Spleen (tissue), 7 donors: ENCODE data around the gene KIF25.

Experiments used
- POLR2A ChIP-seq, 3 donors: fragments of 450-650 bp; IDR thresholded peaks; one replicate each; pipeline ENCODE4 v1.5.1; 2017; ENCODE audit warnings: antibody characterized with exemption in 3 of 3, mild to moderate bottlenecking in 1 of 3
- POLR2AphosphoS5 ChIP-seq, 3 donors: sonication (generic); formaldehyde crosslinking; IDR thresholded peaks; one replicate each; pipeline ENCODE4 v1.5.1; 2017; ENCODE audit warnings: antibody characterized with exemption in 3 of 3
- TF ChIP-seq, protein P1 (sequence below), 11 experiments: fragments of 200-600 bp in 7 of 11; fragments of 450-650 bp in 4 of 11; sonication (generic) in 4 of 11; IDR thresholded peaks in 8 of 11; conservative IDR thresholded peaks in 3 of 11; 1 replicate in 7 of 11; 2 replicates in 4 of 11; pipeline versions ENCODE4 v1.4.0 to v1.8.0; 2016 to 2021; ENCODE audit warnings: antibody characterized with exemption in 11 of 11, inconsistent platforms in 4 of 11, mild to moderate bottlenecking in 1 of 11
- donor health status: DM: no; HTN: no; CAD: no; lungs with moderate emphysema.
- donor health status: DM: no; HTN: no; CAD: no.
- donor health status: DM: no; HTN: no; CAD: no.

GRCh38 chr6:168083514-168083885 lies 86.0 kb downstream of the KIF25 start:
- TF ChIP-seq, protein P1, sequence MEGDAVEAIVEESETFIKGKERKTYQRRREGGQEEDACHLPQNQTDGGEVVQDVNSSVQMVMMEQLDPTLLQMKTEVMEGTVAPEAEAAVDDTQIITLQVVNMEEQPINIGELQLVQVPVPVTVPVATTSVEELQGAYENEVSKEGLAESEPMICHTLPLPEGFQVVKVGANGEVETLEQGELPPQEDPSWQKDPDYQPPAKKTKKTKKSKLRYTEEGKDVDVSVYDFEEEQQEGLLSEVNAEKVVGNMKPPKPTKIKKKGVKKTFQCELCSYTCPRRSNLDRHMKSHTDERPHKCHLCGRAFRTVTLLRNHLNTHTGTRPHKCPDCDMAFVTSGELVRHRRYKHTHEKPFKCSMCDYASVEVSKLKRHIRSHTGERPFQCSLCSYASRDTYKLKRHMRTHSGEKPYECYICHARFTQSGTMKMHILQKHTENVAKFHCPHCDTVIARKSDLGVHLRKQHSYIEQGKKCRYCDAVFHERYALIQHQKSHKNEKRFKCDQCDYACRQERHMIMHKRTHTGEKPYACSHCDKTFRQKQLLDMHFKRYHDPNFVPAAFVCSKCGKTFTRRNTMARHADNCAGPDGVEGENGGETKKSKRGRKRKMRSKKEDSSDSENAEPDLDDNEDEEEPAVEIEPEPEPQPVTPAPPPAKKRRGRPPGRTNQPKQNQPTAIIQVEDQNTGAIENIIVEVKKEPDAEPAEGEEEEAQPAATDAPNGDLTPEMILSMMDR (IDR thresholded peaks at IDR 0.05 in 8 of 11, conservative IDR thresholded peaks at IDR 0.05 in 3 of 11): no peak
- TF ChIP-seq POLR2A (IDR thresholded peaks at IDR 0.05): no peak
- no peak for TF ChIP-seq POLR2AphosphoS5 (IDR thresholded peaks at IDR 0.05)
